HG03095 (cell line): ENCODE data around the gene ADCY5.

Experiments
- ATAC-seq: cut with Tn5 transposase; IDR thresholded peaks from one replicate; pipeline ENCODE4 v1.9.1; 2021; ENCODE audit warnings: moderate library complexity; ENCODE audit not compliant: unreplicated experiment

The ADCY5 gene

DNA sequence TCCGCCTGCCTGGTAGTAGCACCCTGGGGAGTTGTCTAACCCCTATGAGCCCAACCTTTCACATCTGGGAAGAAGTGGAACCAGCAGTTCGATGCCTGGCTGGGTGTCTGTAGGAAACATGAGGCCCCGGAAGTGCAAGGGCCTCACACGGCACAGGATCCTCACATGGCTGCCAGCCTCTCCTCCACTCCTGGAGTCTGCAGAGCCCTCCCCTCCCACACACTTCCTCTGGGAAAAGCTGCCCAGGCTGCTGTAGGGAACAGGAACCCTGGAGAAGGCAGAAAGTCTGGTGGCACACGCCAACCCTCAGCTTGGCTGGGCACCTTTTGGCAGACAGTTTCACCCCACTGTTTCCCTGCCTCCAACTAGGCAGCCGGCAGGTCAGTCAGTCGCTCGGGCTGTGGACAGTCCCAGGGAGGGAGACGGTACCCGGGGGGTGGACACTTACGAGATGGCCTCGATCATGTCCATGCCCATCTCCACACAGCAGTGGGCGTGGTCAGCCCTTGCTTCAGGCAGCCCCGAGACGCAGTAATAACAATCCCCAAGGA, 118.4 kb downstream of the ADCY5 start:
- no peak for ATAC-seq

DNA sequence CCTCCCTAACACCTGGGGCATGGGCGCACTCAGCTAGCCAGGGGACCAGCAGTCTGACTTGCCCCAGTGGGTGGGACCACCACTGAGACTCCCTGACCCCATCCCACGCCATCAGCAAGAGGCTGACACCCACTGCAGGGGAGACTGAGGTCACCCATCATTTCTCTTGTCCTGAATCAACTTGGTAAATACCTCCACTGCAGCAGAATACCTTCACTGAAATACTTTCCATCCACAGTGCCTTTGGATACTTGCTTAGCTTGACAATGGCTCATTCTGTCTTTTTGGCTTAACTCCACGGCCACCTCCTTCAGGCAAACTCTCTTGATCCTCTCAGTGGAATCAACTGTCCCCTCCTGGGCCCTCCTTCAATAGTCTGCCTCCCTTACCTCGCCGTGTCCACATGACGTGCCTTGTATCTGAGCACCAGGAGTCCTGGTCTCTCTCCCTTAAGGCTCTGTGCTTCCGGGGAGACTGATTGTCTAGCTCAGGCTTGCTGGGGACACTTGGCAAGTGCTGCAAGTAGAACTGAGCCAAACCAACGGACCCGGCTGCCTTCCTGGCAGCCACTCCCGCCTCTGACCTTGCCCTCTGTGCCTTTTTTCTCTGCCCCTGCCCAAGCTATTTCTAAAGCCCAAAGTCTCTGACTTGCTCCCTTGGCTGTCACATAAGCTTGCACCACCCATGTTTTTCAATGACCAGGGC, 119.1 kb downstream of the ADCY5 start:
- ATAC-seq = no peak

DNA sequence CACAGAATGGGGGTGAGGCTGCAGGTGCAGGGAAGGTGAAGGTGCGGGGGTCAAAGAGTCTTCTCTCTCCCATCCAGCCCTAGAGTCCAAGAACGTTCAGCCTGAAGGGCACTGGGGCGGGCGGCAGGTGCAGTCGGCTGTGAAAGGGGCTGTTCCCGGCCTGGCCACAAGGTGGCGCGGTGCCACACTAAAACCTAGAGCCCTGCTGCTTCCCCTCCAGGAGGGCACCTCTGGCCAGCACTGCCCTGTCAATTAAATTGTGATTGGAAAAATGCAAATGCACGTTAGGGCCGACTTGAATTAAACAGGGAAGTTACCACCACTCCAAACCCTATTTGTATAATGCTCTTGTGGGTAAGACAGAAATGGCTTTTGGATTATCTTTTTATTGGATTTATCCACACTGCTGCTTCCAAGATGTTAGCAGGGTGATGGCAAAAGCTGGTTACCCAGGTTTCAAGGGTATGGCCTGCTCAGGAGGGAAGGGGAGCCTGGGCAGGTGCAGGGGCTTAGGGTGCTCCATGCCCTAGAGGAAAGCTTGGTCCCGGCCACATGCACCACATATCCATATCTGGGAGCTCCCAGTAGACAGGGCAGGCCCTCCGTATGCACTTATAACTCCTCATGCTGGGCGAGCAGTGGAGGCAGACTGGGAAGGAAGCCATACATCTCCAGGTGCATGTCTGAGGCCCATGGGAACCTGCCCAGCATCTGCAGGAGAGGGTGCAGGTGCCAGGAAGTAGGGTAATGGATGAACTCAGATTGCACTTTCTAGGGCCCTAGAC, 119.8 kb downstream of the ADCY5 start:
- no peak for ATAC-seq

DNA sequence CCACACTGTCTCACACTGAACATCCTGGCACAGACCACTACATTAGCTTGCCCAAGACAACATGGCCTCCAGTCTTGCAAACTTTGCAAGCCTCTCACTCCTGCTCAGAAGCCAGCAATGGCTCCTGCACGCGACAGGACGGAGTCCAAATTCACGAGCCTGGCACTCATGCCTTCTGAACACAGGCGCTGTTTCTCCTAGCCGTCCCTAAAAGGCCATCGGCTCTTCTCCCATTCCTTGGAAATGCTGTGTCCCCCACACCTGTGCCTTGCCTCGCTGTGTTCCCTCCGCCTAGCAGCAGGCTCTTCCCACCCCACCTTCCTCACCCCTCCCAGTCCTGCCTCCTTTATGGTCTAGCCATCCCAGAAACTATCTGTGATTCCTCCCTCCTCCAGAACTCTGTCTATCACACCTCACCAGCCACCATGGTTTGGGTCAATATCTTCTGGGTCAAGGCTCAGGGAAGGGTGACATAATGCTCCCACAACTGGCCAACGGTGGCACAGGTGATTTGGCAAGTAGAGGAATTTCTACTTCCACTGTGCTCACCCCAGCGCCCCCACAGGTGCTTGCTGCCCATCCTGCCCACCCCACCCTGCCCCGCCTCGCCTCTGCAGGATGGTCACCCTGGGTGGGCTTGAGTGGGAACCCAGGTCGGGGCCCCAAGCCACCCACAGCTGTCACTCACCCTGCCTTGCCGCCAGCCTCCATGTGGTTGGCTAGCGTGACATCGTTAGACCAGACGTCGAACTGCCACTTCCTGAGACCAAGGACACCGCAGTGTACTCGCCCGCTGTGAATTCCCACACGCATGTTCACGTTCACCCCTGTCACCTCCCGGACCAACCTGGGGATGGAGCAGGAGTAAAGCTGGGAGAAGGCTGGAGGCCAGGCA, 120.7 kb downstream of the ADCY5 start:
- ATAC-seq = no peak

DNA sequence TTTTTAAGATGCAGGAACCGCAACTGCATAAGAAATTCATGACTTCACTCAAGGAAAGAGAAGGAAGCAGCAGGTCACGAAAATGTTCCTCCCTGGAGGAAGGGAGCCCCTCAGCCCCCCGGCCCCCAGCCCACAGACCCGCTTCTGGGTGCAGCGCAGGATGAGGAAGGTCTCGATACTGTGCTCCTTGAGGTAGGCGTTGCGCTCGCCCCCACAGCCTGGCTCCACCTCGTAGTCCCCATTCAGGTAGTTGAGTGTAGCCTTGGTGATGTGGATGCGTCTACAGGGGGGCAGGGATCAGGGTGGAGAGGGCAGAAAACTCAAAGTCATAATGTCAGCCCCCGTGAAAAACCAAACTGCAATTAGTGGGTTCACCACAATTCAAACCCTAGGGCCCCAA, 121.4 kb downstream of the ADCY5 start:
- no peak for ATAC-seq

DNA sequence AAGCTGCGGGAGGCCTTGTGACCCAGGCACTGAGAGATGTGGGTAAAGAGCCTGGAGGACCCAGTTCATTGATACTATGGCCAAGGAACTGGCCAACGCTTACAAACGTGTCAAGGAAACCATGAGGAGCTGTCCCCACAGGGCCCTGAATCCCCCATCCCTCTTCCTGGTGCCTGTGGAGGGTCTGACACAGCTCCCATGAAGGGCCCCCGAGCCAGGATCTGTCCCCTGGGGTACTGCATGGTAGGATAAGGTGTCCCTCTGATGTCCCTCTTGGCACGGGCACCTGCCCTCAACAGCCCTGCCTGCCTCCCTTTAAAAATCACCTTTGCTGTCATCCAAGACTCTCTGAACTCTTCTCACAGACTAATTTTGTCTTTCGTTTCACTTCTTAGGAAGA, 122.4 kb downstream of the ADCY5 start:
- no peak for ATAC-seq

DNA sequence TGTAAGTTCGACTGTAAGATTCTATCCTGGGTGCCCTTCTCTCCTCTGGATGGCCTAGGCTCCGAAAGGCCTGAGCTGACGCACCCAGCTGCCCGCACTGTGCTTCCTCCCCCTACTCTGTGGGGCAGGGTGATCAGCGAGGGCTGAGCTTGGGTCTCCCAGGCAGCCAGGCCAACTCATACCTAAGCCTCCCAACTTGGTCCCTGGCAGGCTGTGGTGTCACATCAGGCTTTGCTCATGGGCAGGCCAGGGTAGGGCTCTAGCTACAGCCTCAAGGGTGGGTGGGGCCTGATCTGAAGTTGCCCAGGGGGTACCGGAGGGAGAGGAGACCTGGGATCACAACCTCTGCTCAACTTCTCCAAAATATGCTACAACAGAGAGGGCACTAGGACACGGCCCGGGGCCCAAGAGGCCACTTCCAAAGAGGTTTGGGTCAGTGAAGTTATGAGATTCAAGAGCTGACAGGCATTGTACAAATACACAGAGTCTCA, 123.1 kb downstream of the ADCY5 start:
- no peak for ATAC-seq

DNA sequence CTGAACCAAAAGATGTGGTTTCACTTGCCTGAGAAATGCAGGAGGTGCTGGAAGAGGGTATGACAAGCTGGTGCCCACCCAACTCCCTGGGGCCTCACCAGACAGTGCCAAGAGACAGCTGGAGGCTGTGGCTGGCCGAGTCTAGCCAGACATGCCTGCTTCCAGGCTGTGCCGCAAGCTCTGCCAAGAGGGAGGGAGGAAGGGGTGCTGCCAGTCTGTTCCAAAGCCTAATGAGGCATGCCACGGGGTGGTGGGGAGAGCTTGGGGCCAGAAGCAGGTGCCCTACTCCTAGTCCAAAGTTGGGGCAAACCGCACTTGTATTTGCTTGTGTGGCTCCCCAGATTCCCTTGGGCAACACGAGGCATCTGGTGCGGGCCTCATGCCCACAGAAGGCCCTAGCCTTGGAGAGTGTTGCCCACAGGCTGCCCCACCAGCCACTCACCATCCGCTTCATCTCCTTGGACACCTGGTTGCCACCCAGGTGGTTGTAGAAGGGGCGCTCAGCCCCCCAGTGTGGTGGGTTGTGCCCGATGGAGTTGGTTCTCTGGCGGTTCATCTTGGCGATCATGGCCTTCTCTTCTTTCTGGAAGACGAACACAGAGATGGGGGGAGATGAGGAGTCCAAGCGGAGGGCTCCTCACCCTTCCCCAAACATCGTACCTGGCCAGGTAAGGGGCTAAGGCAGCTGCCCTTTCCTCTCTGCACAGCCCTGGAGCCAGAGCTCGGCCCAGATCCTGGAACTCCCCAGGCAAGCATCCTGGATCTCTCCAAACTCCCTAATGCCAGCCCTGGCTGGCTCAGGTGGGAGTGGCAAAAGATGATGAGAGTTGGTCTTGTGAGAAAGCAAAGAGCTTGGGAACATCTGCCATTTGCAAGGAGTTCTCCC, 123.8 kb downstream of the ADCY5 start:
- ATAC-seq = no peak

DNA sequence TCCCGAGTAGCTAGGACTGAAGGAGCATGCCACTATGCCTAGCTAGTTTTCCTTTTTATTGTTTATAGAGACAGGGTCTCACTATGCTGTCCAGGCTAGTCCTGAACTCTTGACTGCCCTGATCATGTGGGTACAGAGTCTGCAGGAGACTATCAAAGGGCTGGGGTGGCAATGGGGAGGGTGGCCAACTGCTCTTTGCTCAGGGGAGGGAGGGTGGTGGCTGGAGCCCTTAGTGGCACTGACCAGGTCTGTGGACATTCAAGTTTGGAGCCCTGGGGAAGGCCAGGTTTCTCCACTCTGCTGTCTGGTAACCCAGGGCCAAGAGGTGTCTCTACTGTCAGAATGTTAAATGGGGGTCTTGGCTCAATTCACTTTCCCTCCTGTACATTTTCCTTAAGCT, 125.1 kb downstream of the ADCY5 start:
- ATAC-seq = no peak

DNA sequence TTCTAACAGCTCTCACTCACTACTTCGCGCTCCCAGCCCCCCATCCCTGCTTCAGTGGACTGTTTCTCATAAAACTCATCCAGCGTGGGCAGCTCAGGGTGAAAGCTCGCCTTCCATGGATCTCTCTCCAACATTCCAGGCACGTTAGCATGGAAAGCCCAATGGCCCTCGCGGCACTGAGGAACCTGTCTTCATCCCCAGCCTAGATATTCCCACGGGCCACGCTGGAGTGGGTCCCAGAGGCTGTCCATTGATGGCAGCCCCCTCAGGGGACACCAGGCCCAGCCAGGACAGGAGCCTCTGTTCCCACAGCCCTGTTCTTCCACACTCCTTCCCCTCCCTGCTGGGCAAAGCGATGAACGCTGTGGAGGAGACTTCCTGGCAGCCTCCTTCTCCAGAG, 126.0 kb downstream of the ADCY5 start:
- no peak for ATAC-seq

DNA sequence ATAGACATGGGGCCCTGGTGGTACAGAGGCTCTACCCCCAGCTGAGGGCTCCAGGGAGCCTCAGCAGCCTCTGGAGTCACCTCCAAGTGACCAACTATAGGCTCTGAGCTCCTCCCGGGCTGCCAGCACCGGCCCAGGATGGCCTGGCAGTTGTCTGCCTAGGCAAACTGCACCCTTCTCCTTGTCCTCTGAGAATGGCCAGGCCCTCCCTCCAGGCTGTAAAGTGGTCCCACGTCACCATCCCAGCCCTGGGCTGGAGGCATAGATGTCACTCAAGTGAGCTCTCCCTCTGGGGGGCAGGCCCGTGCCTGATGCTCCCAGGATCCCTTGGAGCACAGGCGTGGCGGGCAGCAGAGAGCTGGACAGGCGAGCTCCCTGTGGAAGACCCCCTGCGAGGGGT, 127.1 kb downstream of the ADCY5 start:
- ATAC-seq = no peak

DNA sequence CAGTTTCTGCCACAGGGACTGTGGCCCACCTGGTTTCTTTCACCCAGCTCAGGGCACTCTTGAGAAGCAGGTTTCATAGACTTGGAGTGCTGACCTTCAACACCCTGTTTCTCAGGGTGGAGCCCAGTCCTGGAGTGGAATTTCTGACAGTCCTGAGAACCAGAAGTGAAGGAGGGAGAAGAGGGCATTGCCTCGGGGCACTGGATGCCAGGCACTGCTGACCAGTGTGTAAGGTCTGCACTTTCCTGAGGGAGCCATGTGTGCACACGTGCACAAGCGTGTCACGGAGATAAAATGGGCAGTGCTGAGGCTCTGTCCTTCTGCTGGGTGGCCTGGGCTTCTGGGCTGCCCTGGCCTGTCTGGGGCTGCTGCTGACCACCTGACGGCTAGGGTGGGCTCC, 128.7 kb downstream of the ADCY5 start:
- no peak for ATAC-seq

DNA sequence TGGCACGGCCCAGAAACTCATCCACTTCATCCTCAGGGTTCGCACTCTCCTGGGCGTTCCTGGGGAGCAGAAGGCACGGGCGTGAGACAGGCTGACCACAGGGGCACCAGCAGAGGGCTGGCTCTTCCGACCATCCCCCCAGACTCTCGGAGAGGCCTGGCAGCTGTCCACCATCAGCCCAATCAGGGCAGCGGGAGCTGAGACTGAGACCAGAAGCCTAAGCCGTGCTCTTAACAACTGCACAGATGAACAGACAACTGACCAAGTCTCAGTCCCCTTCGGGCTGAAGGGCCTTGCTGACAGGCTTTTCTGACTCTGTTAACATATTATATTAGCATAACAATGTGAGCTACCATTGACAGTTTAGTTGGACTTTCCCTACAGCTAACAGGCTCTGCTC, 129.1 kb downstream of the ADCY5 start:
- ATAC-seq = no peak

DNA sequence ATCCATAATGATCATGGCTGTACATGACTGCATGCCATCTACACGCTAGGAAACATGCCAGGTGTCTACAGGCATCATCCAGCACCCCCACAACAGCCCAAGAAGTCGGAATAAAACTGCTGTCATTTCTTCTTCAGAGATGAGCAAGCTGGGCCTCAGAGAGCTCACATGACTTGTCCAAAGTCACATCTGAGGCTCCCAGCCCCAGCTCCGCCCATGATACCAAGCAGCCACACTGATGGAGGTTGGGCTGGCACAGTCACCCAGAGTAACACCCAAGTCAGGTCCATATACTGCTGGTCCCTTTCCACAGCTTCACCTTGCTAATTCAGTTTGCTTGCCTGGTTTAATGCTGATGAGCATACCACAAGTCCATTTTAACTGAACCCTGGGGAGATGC, 130.5 kb downstream of the ADCY5 start:
- ATAC-seq = no peak

DNA sequence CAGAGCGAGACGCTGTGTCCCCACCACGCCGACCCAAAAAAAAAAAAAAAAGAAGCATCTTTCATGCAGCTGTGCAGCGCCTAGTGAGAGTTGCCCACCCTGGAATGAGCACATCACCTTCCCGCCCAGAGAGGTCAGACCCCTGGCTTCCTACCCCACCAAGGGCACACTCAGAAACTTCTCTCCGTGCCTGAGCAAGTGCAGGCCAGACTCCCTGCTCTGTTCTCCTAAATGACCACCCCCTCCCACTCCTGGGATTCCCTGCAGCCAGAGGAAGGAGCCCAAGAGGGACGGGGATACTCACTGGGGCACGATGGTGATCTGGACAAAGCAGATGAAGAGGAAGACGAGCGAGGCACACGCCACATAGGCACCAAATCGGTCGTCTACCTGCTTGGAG, 131.2 kb downstream of the ADCY5 start:
- ATAC-seq = no peak

DNA sequence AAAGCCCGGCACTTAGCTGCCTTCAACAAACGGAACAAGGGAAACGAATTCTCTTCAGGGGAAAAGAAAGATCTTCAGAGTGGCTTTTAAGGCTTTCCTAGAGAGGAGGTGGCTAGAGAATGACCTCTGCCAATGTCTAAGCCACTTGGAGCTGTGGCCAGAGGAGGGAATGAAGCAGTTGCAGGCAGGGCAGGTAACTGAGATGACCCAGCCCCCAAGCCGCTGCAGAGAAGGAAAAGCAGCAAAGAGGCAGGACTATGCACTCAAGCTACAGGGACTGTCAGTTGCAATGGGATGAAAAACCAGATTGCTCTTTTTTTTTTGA, 133.7 kb downstream of the ADCY5 start:
- no peak for ATAC-seq

DNA sequence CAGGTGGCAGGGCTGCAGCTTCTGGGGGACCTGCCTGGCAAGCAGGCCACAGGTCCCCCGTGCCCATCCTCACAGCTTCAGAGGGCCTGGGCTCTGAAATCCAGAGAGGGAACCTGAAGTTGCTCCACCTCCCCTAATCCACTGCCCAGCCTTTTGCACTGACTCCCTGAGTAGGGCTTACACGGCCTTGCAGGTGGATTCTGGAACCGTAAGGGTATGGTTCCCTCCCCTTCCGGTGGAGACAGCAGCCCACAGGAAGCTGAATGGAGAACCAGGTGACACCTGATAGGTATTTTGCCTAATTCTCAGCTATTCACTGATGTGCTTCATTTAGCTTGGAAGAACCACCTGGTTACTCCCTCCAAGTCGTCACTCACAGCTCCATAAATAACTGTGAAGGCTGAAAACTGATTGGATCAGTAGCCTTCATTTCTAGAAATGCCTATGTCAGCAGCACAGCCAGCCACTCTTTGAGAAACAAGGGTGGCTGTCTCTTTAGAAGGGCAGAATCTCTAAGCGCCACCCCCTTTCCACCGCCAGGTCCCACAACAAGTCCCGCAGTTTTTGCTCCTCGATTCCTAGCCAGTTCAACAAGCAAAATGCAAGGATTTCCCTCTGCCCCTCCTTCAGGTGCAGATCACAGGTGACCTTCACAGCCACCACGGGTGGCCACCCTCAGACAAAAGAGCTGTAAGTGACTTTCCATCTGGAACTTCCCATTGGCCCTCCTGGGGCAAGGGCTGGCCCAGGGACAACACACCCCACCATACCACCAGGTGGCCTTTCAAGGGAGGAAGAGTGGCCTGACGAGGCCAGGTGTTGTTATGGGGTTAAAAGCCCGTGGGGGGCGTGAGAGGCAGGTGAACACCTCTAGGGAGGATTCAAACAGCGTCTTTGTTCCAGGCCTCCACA, 134.3 kb downstream of the ADCY5 start:
- ATAC-seq = no peak

DNA sequence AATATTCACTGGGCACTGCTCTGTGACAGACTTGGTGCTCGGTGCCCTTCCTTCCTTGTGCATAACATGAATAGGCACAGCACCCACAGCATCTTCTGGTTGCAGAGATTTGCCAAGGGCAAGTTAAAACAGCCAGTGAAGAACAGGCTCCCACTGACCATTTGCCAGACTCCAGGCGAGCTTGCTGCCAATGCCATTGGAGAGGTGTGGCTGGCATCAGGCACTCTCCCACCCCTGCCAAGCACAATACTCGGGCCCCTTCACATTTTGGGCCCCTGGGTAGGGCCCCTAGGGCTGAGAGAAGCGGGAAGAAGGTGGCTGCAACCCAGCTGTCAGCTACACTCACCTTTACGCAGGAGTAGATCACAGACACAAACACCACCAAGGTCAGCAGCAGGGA, 135.0 kb downstream of the ADCY5 start:
- ATAC-seq = no peak
